G401 (cell line): ENCODE data around the gene WFIKKN1. TPM values are rescaled to one million over a fixed set of nuclear protein-coding genes. Genes with fewer than 3 reads are reported as not detected.

ENCODE experiments used
- DNase-seq: peaks from one replicate; pipeline ENCODE4 v3.0.0-alpha.2; 2015; ENCODE audit warnings: low spot score
- in situ Hi-C: cut with HindIII; loops from 2 replicates; pipeline ENCODE4 v1.10.0; 2016; ENCODE audit warnings: low sequenced_read_pairs, mixed read lengths
- total RNA-seq: library from RNA; depleted of rRNA; stranded (reverse); fragments of >200 nt; shearing (Covaris generic); gene quantifications from 2 replicates; pipeline ENCODE4 v1.2.3, GENCODE V29; 2014; rRNA removed

The WFIKKN1 gene
- 44.6 and 64.4 TPM in 2 replicates for total RNA-seq

GRCh38 chr16:630815-631405 lies at the start of gene WFIKKN1:
TSS of gene WFIKKN1 (plus strand) at chr16:630985. CDS start at chr16:631254, 269 bp downstream.
- no peak for DNase-seq
- in situ Hi-C loops: no loop called here

- DNase-seq: no peak
- in situ Hi-C loops: no loop called here
Observed at GRCh38 chr16:582218-582613, 48.6 kb upstream of the WFIKKN1 start.

- DNase-seq: peak; percentile 89
- in situ Hi-C loops: no loop called here
Observed at GRCh38 chr16:582614-583331, 48.0 kb upstream of the WFIKKN1 start.

- DNase-seq: no peak
- in situ Hi-C loops: no loop called here
Observed at GRCh38 chr16:583470-583814, 47.3 kb upstream of the WFIKKN1 start.

- DNase-seq: no peak
- in situ Hi-C loops: no loop called here
Observed at GRCh38 chr16:583815-584591, 46.8 kb upstream of the WFIKKN1 start.

GRCh38 chr16:585351-585750 lies 45.4 kb upstream of the WFIKKN1 start:
- no peak for DNase-seq

GRCh38 chr16:586047-586644 lies 44.6 kb upstream of the WFIKKN1 start:
- in situ Hi-C loops: no loop called here
- no peak for DNase-seq

More at GRCh38 chr16:585351-585750, 45.4 kb upstream of the WFIKKN1 start:
- in situ Hi-C loops: no loop called here

GRCh38 chr16:586645-587590 lies 43.9 kb upstream of the WFIKKN1 start:
- in situ Hi-C loops: no loop called here
- DNase-seq: no peak

- in situ Hi-C loops: no loop called here
- no peak for DNase-seq
Observed at GRCh38 chr16:588639-588888, 42.2 kb upstream of the WFIKKN1 start.

GRCh38 chr16:588889-589657 lies 41.7 kb upstream of the WFIKKN1 start:
- in situ Hi-C loops: no loop called here
- DNase-seq: peak; percentile 97

GRCh38 chr16:589658-590187 lies 41.1 kb upstream of the WFIKKN1 start, which contains the start of gene RAB40C:
TSS of gene RAB40C (plus strand) at chr16:590066. CDS start at chr16:590292, 226 bp downstream.
- in situ Hi-C loops: no loop called here
- peak; percentile 99 for DNase-seq

- DNase-seq: no peak
- in situ Hi-C loops: no loop called here
Observed at GRCh38 chr16:590188-590814, 40.5 kb upstream of the WFIKKN1 start.

GRCh38 chr16:590815-591200 lies 40.0 kb upstream of the WFIKKN1 start:
- in situ Hi-C loops: no loop called here
- DNase-seq: no peak

- in situ Hi-C loops: no loop called here
- DNase-seq: no peak
Observed at GRCh38 chr16:591231-591630, 39.6 kb upstream of the WFIKKN1 start.

- no peak for DNase-seq
- in situ Hi-C loops: no loop called here
Observed at GRCh38 chr16:591892-592517, 38.8 kb upstream of the WFIKKN1 start.

- peak; percentile 67 for DNase-seq
- in situ Hi-C loops: no loop called here
Observed at GRCh38 chr16:592518-593306, 38.1 kb upstream of the WFIKKN1 start.
